GM19438 (cell line): ENCODE data around the gene XPNPEP2.

Experiments used
- ATAC-seq: cut with Tn5 transposase; IDR thresholded peaks from one replicate; pipeline ENCODE4 v1.9.1; 2021; ENCODE audit warnings: low read depth; ENCODE audit not compliant: unreplicated experiment

XPNPEP2 gene

GRCh38 chrX:129793604-129794191 lies 54.9 kb downstream of the XPNPEP2 start:
- ATAC-seq = no peak

GRCh38 chrX:129795584-129795983 lies 56.8 kb downstream of the XPNPEP2 start:
- no peak for ATAC-seq

- no peak for ATAC-seq
Observed at GRCh38 chrX:129797251-129797906, 58.6 kb downstream of the XPNPEP2 start.

- no peak for ATAC-seq
Observed at GRCh38 chrX:129798456-129798855, 59.7 kb downstream of the XPNPEP2 start.

- ATAC-seq = no peak
Observed at GRCh38 chrX:129798888-129799287, 60.1 kb downstream of the XPNPEP2 start.

- ATAC-seq = no peak
Observed at GRCh38 chrX:129800186-129800585, 61.4 kb downstream of the XPNPEP2 start.

GRCh38 chrX:129802863-129803262 lies 64.1 kb downstream of the XPNPEP2 start:
- no peak for ATAC-seq

GRCh38 chrX:129804806-129805205 lies 66.0 kb downstream of the XPNPEP2 start:
- no peak for ATAC-seq

GRCh38 chrX:129808158-129808828 lies 69.5 kb downstream of the XPNPEP2 start:
- ATAC-seq = no peak

- no peak for ATAC-seq
Observed at GRCh38 chrX:129808829-129809796, 70.3 kb downstream of the XPNPEP2 start.

GRCh38 chrX:129813662-129814368 lies 75.0 kb downstream of the XPNPEP2 start:
- no peak for ATAC-seq

- ATAC-seq = no peak
Observed at GRCh38 chrX:129818123-129818522, 79.3 kb downstream of the XPNPEP2 start.
